KOPT-K1 (cell line): ENCODE data around the gene C21orf91.
"Not testable (repeated sequence)": the region's sequence is repeated elsewhere in the genome, so short reads cannot be mapped to it uniquely, and the experiment has no call there.

ENCODE experiments used
- H3K27ac ChIP-seq: fragments of 200-600 bp; sonication (generic); 2 replicates; pipeline ENCODE4 v1.5.1; 2016; ENCODE audit warnings: antibody characterized with exemption, mild to moderate bottlenecking, low read depth, low read length; ENCODE audit not compliant: poor library complexity, severe bottlenecking
- H3K36me3 ChIP-seq: fragments of 200-600 bp; sonication (generic); 2 replicates; pipeline ENCODE4 v1.5.1; 2017; ENCODE audit warnings: antibody characterized with exemption, mild to moderate bottlenecking, low read length, moderate library complexity; ENCODE audit not compliant: insufficient read depth
- H3K9me3 ChIP-seq: fragments of 200-600 bp; sonication (generic); 2 replicates; pipeline ENCODE4 v1.5.1; 2017; ENCODE audit warnings: antibody characterized with exemption, low read length, mild to moderate bottlenecking; ENCODE audit not compliant: insufficient read depth, poor library complexity, severe bottlenecking

The C21orf91 gene

DNA sequence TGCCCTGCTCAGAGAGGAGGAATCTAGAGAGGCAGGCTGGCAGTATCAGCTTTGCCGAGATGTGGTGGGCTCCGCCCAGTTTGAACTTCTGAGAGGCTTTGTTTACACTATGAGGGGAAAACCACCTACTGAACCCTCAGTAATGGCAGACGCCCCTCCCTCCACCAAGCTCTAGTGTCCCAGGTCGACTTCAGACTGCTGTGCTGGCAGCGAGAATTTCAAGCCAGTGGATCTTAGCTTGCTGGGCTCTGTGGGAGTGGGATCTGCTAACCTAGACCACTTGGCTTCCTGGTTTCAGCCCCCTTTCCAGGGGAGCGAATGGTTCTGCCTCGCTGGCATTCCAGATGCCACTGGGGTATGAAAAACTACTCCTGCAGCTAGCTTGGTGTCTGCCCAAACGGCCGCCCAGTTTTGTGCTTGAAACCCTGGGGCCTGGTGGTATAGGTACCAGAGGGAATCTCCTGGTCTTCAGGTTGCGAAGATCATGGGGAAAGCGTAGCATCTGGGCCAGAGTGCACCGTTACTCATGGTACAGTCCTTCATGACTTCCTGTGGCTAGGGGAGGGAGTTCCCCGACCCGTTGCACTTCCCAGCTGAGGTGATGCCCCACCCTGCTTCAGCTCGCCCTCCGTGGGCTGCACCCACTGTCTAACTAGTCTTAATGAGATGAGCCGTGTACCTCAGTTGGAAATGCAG lies 43.6 kb downstream of the C21orf91 start:
- Histone ChIP-seq H3K9me3 (no peaks in the 10 kb centered on the region), H3K36me3 (no peaks in the 10 kb centered on the region), H3K27ac (no peak overlapping the region)

DNA sequence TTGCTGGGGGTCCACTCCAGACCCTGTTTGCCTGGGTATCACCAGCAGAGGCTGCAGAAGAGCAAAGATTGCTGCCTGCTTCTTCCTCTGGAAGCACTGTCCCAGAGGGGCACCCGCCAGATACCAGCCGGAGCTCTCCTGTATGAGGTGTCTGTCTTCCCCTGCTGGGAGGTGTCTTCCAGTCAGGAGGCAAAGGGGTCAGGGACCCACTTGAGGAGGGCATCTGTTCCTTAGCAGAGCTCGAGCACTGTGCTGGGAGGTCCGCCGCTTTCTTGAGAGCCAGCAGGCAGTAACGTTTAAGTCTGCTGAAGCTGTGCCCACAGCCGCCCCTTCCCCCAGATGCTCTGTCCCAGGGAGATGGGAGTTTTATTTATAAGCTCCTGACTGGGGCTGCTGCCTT lies 44.1 kb downstream of the C21orf91 start:
- H3K27ac ChIP-seq, H3K9me3 ChIP-seq, H3K36me3 ChIP-seq: not testable (repeated sequence)

DNA sequence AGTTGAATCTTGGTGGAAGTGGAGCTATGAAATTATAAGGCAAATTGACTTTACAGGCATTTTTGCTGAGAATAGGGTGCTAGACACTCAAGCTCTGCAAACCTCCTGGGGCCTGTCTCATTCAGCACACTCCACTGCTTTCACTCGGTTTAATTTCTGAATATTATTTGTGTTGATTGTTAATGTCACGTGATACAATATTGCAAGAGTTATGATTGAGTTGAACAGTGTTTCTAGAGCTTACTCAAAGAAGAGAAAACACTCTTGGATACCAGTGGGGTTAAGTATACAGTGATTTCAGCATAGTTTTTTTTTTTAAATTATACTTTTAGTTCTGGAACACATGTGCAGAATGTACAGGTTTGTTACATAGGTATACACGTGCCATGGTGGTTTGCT lies 49.7 kb downstream of the C21orf91 start:
- H3K27ac ChIP-seq, result no peak overlapping the region
- H3K36me3 ChIP-seq, result no peaks in the 10 kb centered on the region
- no peaks in the 10 kb centered on the region for H3K9me3 ChIP-seq

DNA sequence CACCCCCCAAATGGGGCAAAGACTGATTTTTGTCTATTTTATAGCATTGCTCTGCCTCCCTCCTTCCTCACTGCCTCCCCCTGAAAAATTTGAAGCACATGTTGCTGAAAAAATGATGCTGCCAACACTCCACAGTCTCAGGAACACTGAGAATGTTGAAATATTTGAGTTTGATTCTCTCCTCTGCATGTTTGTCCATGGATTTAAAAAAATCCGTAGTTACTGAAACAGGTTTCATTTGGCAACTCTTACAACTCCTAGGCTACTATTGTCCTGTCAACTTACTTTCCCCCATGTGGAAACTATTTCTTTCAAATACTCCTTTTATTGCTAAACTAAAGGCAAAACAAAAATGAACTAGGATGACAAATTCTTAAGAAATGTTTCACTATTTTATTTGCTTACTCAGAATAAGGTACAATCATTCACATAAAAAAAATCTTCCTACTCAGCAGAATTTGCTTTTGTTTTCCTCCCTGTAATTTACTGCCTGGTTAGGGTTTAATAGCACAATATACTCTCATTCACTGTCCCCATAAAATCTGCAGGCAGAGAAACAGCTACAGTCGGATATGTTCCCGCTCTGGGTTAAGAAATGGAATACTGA lies 50.2 kb downstream of the C21orf91 start:
- H3K9me3 ChIP-seq, result no peaks in the 10 kb centered on the region
- H3K36me3 ChIP-seq, result no peaks in the 10 kb centered on the region
- H3K27ac ChIP-seq, result no peak overlapping the region

DNA sequence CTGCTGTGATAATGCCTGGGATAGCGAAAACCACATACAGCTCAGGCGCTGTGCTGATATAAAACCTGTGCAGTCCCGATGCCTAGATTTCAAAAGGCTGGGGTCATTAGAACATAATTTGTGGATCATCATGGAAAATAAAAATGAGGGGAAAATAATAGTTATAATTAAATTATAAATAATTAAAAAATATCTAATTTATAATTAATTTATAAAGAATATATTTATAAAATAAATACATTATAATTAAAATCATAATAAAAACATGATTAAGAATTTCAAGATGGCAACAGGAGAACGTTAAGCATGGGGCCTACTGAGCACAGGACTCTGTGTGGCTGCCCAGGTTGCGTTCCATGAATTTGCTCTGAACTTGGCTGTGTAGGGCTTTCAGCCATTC lies 53.9 kb downstream of the C21orf91 start:
- no peaks in the 10 kb centered on the region for H3K36me3 ChIP-seq
- no peak overlapping the region for H3K27ac ChIP-seq
- no peaks in the 10 kb centered on the region for H3K9me3 ChIP-seq

DNA sequence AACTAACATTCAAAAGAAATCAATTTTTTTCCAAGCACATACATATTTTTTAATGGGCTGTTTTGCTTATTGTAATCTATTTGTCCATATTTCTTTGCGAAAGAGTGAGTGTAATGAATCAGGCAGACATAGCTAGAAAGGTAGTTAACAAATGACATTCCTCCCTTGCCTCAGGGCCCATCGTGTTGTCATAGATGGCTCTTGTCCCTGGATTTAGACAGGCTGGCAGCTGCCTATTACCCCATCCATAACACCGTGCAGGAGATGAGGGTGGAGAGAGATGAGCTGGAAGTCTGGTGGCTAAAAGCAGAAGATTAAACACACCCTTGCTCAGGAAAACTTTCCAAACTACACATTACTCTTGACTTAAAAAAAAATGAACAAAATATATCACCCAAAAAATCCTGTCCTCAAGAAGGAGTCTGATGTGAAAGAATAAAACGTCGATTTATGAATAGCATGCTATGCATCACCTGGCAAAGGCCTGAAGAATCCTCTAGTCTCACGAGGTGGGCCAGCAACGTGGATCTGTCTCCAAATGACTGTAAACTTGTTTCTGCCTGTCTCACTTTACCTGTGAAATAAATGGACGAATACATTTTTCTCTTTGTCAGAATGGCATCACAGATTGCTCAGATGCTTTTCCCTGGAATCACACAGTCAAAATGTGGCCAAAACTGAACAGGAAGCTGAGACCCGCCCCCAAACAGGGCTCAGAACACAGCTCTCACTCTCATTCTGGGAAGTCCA lies 55.7 kb downstream of the C21orf91 start:
- H3K9me3 ChIP-seq, result no peaks in the 10 kb centered on the region
- no peaks in the 10 kb centered on the region for H3K36me3 ChIP-seq
- no peak overlapping the region for H3K27ac ChIP-seq

DNA sequence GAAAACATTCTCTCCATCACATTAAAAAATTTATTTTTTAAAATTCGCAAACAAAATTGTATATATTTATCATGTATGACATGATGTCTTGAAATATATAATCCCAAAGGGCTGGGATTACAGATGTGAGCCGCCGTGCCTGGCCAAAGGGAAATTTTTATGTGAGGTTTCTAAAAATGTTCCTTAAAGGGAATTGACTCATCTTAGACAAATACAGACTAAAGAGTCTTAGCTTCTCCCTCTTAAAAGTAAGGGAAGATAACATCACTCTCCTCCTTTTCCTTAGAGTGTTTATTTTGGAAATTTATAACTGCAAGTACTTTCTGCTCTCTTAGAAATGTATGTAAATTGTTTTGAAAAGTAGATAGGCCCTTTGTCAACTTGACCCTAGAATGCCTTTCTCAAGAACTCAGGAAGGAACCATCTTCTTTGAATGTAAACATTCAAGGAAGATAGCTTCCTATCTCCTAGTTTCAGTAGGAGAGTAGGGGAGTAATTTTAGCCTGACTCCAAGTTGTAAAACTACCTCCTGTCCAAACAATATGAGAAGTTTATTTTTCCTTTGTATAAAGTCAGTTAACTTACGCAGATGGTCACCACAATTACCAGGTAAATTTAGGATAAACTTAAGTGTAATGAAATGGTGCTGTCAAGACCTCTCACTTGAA lies 59.5 kb downstream of the C21orf91 start:
- H3K9me3 ChIP-seq, result no peaks in the 10 kb centered on the region
- no peak overlapping the region for H3K27ac ChIP-seq

DNA sequence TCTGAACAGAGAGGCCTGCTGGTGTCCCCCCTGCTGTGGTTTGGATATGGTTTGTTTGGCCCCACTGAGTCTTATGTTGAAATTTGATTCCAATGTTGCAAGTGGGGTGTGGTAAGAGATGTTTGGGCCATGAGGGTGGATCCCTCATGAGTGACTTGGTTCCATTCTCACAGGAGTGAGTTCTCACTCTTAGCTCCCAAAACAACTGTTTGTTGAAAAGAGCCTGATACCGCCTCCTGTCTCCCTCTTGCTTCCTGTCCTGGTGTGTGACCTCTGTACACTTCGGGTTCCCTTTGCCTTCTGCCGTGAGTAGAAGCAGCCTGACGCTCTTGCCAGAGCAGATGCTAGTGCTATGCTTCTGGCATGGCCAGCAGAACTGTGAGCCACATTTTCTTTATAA lies 60.5 kb downstream of the C21orf91 start:
- no peaks in the 10 kb centered on the region for H3K36me3 ChIP-seq
- no peak overlapping the region for H3K27ac ChIP-seq
- H3K9me3 ChIP-seq, result no peaks in the 10 kb centered on the region

More for the DNA sequence above, 59.5 kb downstream of the C21orf91 start:
- no peaks in the 10 kb centered on the region for H3K36me3 ChIP-seq

DNA sequence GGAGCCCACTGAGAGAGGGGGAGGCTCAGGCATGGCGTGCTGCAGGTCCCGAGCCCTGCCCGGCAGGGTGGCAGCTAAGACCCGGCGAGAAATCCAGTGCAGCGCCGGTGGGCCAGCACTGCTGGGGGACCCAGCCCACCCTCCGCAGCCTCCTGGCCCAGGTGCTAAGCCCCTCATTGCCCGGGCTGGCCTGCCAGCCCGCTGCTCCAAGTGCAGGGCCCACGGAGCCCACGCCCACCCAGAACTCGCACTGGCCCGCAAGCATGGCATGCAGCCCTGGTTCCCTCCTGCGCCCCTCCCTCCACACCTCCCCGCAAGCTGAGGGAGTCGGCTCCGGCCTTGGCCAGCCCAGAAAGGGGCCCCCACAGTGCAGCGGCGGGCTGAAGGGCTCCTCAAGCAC lies 61.5 kb downstream of the C21orf91 start:
- H3K27ac ChIP-seq, result no peak overlapping the region
- no peaks in the 10 kb centered on the region for H3K36me3 ChIP-seq
- no peaks in the 10 kb centered on the region for H3K9me3 ChIP-seq

DNA sequence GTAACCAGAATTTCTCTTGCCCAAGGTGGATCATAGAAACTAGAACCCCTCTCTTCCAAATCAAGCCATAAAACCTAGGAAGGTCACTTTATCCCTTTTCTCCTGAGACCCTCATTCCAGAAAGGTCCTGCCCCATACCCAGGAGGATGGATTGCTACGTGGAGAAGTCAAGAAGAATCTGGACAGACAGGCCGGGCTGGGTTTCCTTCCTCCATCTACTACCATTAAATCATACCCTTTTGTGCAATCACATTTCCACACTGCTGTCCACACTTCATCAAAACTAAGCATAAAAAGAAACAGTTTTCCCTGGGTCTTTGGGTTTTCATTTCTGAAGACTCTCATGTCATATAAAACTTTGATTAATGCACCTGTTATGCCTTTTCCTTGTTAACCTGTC lies 65.4 kb downstream of the C21orf91 start:
- H3K36me3 ChIP-seq, result no peaks in the 10 kb centered on the region
- no peaks in the 10 kb centered on the region for H3K9me3 ChIP-seq
- no peak overlapping the region for H3K27ac ChIP-seq

DNA sequence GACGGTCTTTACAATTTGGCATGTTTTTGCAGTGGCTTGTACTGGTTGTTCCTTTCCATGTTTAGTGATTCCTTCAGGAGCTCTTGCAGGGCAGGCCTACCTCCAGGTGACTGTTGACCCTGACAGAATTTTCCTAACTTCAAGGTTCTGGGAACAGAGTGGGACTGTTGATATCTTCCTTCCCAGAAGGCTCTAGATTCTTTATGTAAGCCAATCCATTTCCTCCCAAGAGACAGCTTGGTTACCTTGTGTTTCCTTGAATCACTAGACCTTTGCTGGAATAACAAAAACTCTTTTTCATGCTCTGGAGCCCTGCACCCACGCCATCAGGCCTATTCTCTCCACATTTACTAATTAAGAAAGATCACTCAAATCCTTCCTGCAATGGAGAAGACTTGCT lies 67.0 kb downstream of the C21orf91 start:
- H3K9me3 ChIP-seq, result no peaks in the 10 kb centered on the region
- no peaks in the 10 kb centered on the region for H3K36me3 ChIP-seq
- no peak overlapping the region for H3K27ac ChIP-seq

DNA sequence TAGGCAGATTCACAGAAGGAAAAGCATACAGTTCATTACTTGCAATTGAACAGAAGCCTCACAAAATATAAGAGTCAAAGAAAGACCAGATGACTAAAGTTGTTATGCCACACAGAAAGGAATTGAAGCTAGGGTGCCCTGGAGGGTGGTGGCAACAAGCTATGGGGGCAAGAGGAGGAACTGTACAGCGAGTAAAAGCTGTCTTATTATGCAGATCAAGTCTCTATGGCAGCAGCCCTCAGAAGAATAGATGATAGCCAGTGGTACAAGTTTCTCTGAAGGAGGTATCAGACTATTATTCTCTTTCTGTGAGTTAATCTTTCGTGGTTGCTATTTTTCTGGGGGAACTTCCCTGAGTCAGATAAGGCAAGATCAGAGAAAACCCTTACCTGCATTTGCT lies 72.2 kb downstream of the C21orf91 start:
- no peak overlapping the region for H3K27ac ChIP-seq

DNA sequence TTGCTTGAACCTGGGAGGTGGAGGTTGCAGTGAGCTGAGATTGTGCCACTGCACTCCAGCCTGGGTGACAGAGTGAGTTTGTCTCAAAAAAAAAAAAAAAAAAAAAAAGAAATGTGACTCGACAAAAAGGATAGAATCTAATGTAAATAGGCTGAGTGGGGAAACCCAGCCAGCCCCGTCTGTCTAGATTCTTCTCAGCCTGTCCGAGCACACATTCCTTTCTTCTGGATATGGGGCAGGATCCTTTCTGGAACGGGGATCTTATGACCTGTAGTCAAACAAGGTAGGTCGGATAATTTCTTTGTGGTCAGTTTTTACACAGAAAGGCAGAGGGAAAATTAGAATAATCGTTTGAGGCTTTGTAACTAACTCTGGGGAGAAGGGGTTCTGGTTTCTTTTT lies 74.1 kb downstream of the C21orf91 start:
- Histone ChIP-seq H3K9me3 (peaks cover 17% of the 10 kb centered on the region), H3K36me3 (no peaks in the 10 kb centered on the region), H3K27ac (no peak overlapping the region)

More for the DNA sequence above, 72.2 kb downstream of the C21orf91 start:
- H3K36me3 ChIP-seq, result no peaks in the 10 kb centered on the region
- H3K9me3 ChIP-seq, result peaks cover 17% of the 10 kb centered on the region

DNA sequence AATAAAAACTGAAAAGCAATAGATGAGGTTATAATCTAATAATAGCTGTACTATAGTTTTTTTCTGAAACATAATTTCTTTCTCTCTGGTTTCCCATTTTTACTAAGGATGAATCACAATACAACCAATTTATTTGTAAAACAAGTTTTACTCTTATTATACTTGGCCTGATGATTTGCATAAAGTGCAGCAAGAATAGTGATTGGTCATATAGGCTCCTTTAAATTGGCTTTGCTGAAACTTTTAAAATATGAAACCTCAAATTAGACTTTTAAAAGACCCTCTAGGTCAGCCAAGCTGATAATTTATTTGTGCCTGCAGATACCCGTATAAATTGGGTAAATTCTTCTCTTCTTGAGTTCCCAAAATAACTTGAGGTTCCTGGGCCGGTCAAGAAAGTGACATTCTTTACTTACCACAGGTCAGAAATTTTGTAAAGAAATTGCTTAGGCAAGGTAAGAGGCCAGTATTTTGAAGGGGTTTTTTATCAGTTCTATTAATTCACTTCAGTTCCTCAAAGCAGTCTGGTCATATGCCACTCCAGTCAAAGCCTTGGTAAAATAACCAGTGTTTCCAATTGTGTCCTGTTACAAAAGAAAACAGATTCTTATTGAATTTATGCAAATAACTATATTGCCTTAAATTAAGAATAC lies 76.1 kb downstream of the C21orf91 start:
- no peak overlapping the region for H3K27ac ChIP-seq
- no peaks in the 10 kb centered on the region for H3K36me3 ChIP-seq
- H3K9me3 ChIP-seq, result peaks cover 17% of the 10 kb centered on the region

DNA sequence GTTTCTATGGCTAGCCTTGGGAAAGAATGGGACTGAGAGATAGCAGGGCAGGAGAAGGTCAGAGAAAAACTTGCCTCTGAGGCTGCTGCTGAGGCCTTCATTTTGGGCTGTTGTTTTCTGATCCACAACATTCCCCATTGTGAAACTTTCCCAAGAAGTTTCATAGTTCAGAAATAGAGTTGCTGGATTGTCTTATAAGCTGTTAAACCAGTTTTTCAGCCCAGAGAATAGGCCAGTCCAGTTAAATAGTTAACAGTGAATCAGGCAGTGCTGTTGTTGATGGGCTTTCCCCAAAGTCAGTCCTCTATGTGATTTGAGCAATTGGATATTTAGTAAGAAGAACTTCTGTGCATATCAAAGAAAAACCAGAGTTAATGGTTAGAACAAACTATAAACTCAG lies 77.0 kb downstream of the C21orf91 start:
- H3K36me3 ChIP-seq, result no peaks in the 10 kb centered on the region
- H3K27ac ChIP-seq, result no peak overlapping the region
- H3K9me3 ChIP-seq, result peaks cover 17% of the 10 kb centered on the region
